Cerebellar nuclear complex (tissue), 1 donor: ENCODE results near the gene SGCE.
"Not testable (repeated sequence)": the region's sequence is repeated elsewhere in the genome, so short reads cannot be mapped to it uniquely, and the experiment has no call there.

Experiments
- DNase-seq, 2 experiments: peaks; one replicate each; lab custom pipeline; 2025; lab: John Stamatoyannopoulos, UW

The SGCE gene

GRCh38 chr7:94655848-94656657, at the start of gene SGCE:
Gene SGCE (minus strand): TSS chr7:94656133. CDS start chr7:94656098, 35 bp downstream.
- peak in 1 of 2 experiments; percentile 54 for DNase-seq

GRCh38 chr7:94705155-94706021, 49.5 kb upstream of the SGCE start:
- DNase-seq, result not testable (repeated sequence)

- no peak for DNase-seq
Measured at GRCh38 chr7:94701555-94701973, 45.6 kb upstream of the SGCE start.

- DNase-seq, result no peak
Measured at GRCh38 chr7:94700926-94701554, 45.1 kb upstream of the SGCE start.

- DNase-seq, result no peak
Measured at GRCh38 chr7:94698275-94698674, 42.3 kb upstream of the SGCE start.

GRCh38 chr7:94697035-94697974, 41.4 kb upstream of the SGCE start:
- no peak for DNase-seq

- no peak for DNase-seq
Measured at GRCh38 chr7:94687810-94688209, 31.9 kb upstream of the SGCE start.

- no peak for DNase-seq
Measured at GRCh38 chr7:94687076-94687475, 31.1 kb upstream of the SGCE start.

GRCh38 chr7:94683066-94683465, 27.1 kb upstream of the SGCE start:
- no peak for DNase-seq

GRCh38 chr7:94679358-94679757, 23.4 kb upstream of the SGCE start:
- DNase-seq, result no peak

- no peak for DNase-seq
Measured at GRCh38 chr7:94676431-94676830, 20.5 kb upstream of the SGCE start.

GRCh38 chr7:94675356-94675755, 19.4 kb upstream of the SGCE start:
- no peak for DNase-seq

- DNase-seq, result no peak
Measured at GRCh38 chr7:94671444-94672235, 15.7 kb upstream of the SGCE start.

- DNase-seq, result no peak
Measured at GRCh38 chr7:94669773-94670495, 14.0 kb upstream of the SGCE start.

- DNase-seq, result no peak
Measured at GRCh38 chr7:94666879-94667587, 11.1 kb upstream of the SGCE start.

GRCh38 chr7:94665426-94665825, 9.5 kb upstream of the SGCE start:
- no peak for DNase-seq

GRCh38 chr7:94664023-94664422, 8.1 kb upstream of the SGCE start:
- no peak for DNase-seq

- no peak for DNase-seq
Measured at GRCh38 chr7:94662548-94662947, 6.6 kb upstream of the SGCE start.

GRCh38 chr7:94660006-94660405, 4.1 kb upstream of the SGCE start:
- no peak for DNase-seq
